Prostate gland (tissue), 2 donors: Measurements from ENCODE around the gene PAX2. TPM values are rescaled to one million over a fixed set of nuclear protein-coding genes. Genes with fewer than 3 reads are reported as not detected.

ENCODE experiments used
- DNase-seq: peaks from one replicate; pipeline ENCODE4 v3.0.0-alpha.2; 2019; ENCODE audit warnings: low spot score
- H3K27ac ChIP-seq, 2 donors: fragments of 200-600 bp; sonication (generic); 2 replicates each; pipeline ENCODE4 v1.5.1; 2017 to 2019
- H3K27me3 ChIP-seq: fragments of 200-600 bp; sonication (generic); replicated peaks from 2 replicates; pipeline ENCODE4 v1.5.1; 2019; ENCODE audit not compliant: insufficient read depth
- H3K36me3 ChIP-seq, 2 donors: fragments of 200-600 bp; sonication (generic); 1 replicate in 1 of 2; 2 replicates in 1 of 2; pipeline versions ENCODE4 v1.5.1 to v1.8.1; 2017 to 2019
- H3K4me1 ChIP-seq: fragments of 200-600 bp; sonication (generic); replicated peaks from 2 replicates; pipeline ENCODE4 v1.5.1; 2019
- H3K4me3 ChIP-seq, 2 donors: fragments of 200-600 bp; sonication (generic); 2 replicates each; pipeline ENCODE4 v1.5.1; 2017 to 2019
- H3K9me3 ChIP-seq: fragments of 200-600 bp; sonication (generic); 2 replicates; pipeline ENCODE4 v1.5.1; 2017
- CTCF ChIP-seq, 4 experiments: fragments of 200-600 bp in 2 of 4; fragments of 450-650 bp in 2 of 4; sonication (generic) in 2 of 4; IDR thresholded peaks; 1 replicate in 3 of 4; 2 replicates in 1 of 4; pipeline ENCODE4 v1.5.1; 2016 to 2019; ENCODE audit warnings: antibody characterized with exemption in 4 of 4, mild to moderate bottlenecking in 2 of 4, moderate library complexity in 2 of 4
- POLR2A ChIP-seq: fragments of 450-650 bp; IDR thresholded peaks from one replicate; pipeline ENCODE4 v1.6.1; 2016; ENCODE audit warnings: antibody characterized with exemption, mild to moderate bottlenecking
- POLR2AphosphoS5 ChIP-seq: sonication (generic); formaldehyde crosslinking; IDR thresholded peaks from one replicate; pipeline ENCODE4 v1.6.1; 2017; ENCODE audit warnings: antibody characterized with exemption
- WGBS: methylation state at CpG from one replicate; pipeline ENCODE4 v1.1.5; 2018; 5-methylcytosine and 5-hydroxymethylcytosine counted together
- intact Hi-C: fragments of 100-400 bp; cut with DNase I; formaldehyde crosslinking; loops from one replicate; pipeline ENCODE4 v1.14.2; 2022
- total RNA-seq, 2 donors: library from RNA; depleted of rRNA; stranded (reverse); fragments of >200 nt; gene quantifications; one replicate each; pipeline ENCODE4 v1.1.0, GENCODE V29; 2016

PAX2 gene
- total RNA-seq, 2 donors from 2014 or later = 0.91 TPM; not detected in 1

- Histone ChIP-seq H3K36me3 (no peaks in the 10 kb centered on the region), H3K4me3 (no peak overlapping the region), H3K4me1 (peaks cover 20% of the 10 kb centered on the region), H3K27me3 (peaks cover 33% of the 10 kb centered on the region), H3K27ac (no peak overlapping the region), H3K9me3 (no peaks in the 10 kb centered on the region)
- TF ChIP-seq CTCF (IDR thresholded peaks at IDR 0.05) (no peak), POLR2AphosphoS5 (no peak), POLR2A (no peak)
- WGBS = 71% methylated on average over 3 of the region's 3 CpGs
- intact Hi-C loops = no loop called here
- DNase-seq = no peak
These were observed 79.5 kb downstream of the PAX2 start for GRCh38 chr10:100824886-100825285.

DNA sequence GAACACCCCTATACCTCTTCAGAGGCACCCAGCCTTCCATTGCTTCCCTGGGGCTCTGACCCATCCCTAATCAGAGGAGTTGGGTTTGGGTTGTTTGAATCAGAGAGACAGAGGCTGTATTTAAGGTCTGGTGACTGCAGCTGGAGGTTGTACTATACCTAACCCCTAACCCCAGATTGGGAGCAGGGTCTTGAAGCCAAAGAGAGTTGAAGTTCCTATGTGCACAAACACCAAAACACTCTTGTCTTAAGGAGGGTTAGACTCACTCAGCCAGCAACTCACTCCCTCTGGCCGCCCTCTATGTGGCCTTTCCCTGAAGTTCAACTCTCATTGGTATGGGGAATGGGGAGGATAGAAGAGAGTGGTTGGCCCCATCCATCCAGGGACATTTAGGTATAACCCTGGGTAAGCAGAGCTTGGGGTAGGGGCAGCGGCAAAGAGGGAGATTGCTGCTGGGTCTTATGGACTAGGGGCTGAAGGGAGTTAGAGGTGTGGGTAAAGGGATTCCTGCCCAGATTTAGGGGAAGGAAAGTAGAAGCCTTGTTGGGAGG, 80.0 kb downstream of the PAX2 start:
- intact Hi-C loops = no loop called here

DNA sequence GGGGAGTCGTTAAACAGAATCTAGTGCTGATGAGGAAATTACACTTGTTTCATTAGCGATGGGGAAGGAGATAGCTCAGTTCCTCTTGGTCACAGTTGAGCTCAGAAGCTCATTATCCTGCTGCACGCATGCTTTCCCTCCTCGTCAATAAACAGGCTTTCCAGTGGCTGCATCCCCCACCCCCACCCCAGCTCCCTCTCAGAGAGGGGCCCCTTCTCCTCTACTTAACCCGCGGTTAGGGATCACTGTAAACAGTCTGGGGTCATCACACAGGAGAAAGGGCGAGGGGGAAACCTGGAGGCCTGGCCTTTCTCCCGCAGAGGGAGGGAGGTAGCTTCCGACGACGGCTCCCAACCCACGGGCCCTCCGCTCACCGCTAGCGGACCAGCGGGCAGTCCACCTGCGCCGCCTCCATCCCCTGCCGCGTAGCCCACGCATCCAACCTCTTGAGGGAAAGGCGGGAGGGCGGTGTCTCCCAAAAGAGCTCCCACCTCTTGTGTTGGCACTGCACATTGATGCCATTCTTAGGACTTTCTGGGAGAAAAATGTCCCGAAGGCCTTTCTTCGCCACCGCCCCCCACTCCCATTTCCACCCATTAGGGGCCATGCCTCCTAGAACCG, 80.8 kb downstream of the PAX2 start:
- Histone ChIP-seq H3K36me3 (no peaks in the 10 kb centered on the region), H3K27me3 (peaks cover 41% of the 10 kb centered on the region), H3K4me3 (no peak overlapping the region), H3K4me1 (peaks cover 20% of the 10 kb centered on the region), H3K27ac (no peak overlapping the region), H3K9me3 (no peaks in the 10 kb centered on the region)
- intact Hi-C loops = no loop called here
- 5% methylated on average over 26 of the region's 27 CpGs for WGBS
- no peak for DNase-seq
- TF ChIP-seq POLR2A = no peak
- no peak for TF ChIP-seq CTCF (IDR thresholded peaks at IDR 0.05)
- no peak for TF ChIP-seq POLR2AphosphoS5

More for the DNA sequence above, 80.0 kb downstream of the PAX2 start:
- WGBS = 20% methylated on average over 2 of the region's 2 CpGs
- H3K27ac ChIP-seq = no peak overlapping the region
- no peaks in the 10 kb centered on the region for H3K9me3 ChIP-seq
- H3K4me3 ChIP-seq = no peak overlapping the region
- no peak for DNase-seq
- no peak for TF ChIP-seq POLR2AphosphoS5
- TF ChIP-seq POLR2A = no peak
- no peak for TF ChIP-seq CTCF (IDR thresholded peaks at IDR 0.05)
- H3K27me3 ChIP-seq = peaks cover 36% of the 10 kb centered on the region
- peaks cover 20% of the 10 kb centered on the region for H3K4me1 ChIP-seq
- H3K36me3 ChIP-seq = no peaks in the 10 kb centered on the region

GRCh38 chr10:100826661-100826982, 81.2 kb downstream of the PAX2 start:
- DNase-seq = no peak
- Histone ChIP-seq H3K36me3 (no peaks in the 10 kb centered on the region), H3K27ac (no peak overlapping the region), H3K9me3 (no peaks in the 10 kb centered on the region), H3K4me3 (peak overlapping the region; percentile 16 to 30), H3K4me1 (peaks cover 20% of the 10 kb centered on the region), H3K27me3 (peaks cover 41% of the 10 kb centered on the region)
- intact Hi-C loops = no loop called here
- WGBS = 4% methylated on average over 10 of the region's 41 CpGs
- TF ChIP-seq POLR2A (no peak), CTCF (IDR thresholded peaks at IDR 0.05) (no peak), POLR2AphosphoS5 (no peak)
